Gastroesophageal sphincter (tissue), 3 donors: ENCODE results near the gene ADAM22.
A peak's percentile ranks its signal among the peaks of the same experiment; 100 is the strongest.

Experiments
- CTCF ChIP-seq, 4 experiments: fragments of 200-600 bp in 2 of 4; fragments of 450-650 bp in 2 of 4; sonication (generic) in 1 of 4; IDR thresholded peaks; one replicate each; pipeline ENCODE4 v1.5.1; 2017 to 2019; ENCODE audit warnings: antibody characterized with exemption in 4 of 4, mild to moderate bottlenecking in 2 of 4, moderate library complexity in 2 of 4
- EP300 ChIP-seq: sonication (generic); formaldehyde crosslinking; IDR thresholded peaks from one replicate; pipeline ENCODE4 v1.6.1; 2017; ENCODE audit warnings: antibody characterized with exemption, mild to moderate bottlenecking

- TF ChIP-seq CTCF (IDR thresholded peaks at IDR 0.05) (peak in 1 of 4 experiments; percentile 26), EP300 (no peak)
These were observed at the start of gene ADAM22 for GRCh38 chr7:87933953-87934698.
